Nephron progenitor cell (in vitro differentiated cells): Measurements from ENCODE around the gene GATA6.

Experiments used
- DNase-seq: peaks from one replicate; pipeline ENCODE4 v3.0.0; 2021
- H3K27ac Mint-ChIP-seq: 2 replicates; pipeline ENCODE4 v1.8.0; 2021; ENCODE audit warnings: mild to moderate bottlenecking, moderate library complexity, mixed read lengths
- H3K27me3 Mint-ChIP-seq: 2 replicates; pipeline ENCODE4 v1.8.0; 2021; ENCODE audit warnings: mild to moderate bottlenecking, low read depth, mixed read lengths; ENCODE audit not compliant: poor library complexity
- H3K36me3 Mint-ChIP-seq: 2 replicates; pipeline ENCODE4 v1.8.0; 2021; ENCODE audit warnings: low read depth, mixed read lengths
- H3K4me1 Mint-ChIP-seq: 2 replicates; pipeline ENCODE4 v1.8.0; 2021; ENCODE audit warnings: mixed read lengths
- H3K4me3 Mint-ChIP-seq: 2 replicates; pipeline ENCODE4 v1.8.0; 2021; ENCODE audit warnings: mild to moderate bottlenecking, moderate library complexity, mixed read lengths
- H3K9me3 Mint-ChIP-seq: 2 replicates; pipeline ENCODE4 v1.8.0; 2021; ENCODE audit warnings: mild to moderate bottlenecking, moderate library complexity, mixed read lengths
- CTCF ChIP-seq: fragments of 200-600 bp; sonication (generic); IDR thresholded peaks from 2 replicates; pipeline ENCODE4 v1.5.0; 2021; ENCODE audit warnings: antibody characterized with exemption

GATA6 gene

GRCh38 chr18:22200611-22201225 is 31.3 kb downstream of the GATA6 start:
- H3K36me3 Mint-ChIP-seq: peaks cover 5% of the 10 kb centered on the region
- no peak overlapping the region for H3K4me3 Mint-ChIP-seq
- peaks cover 6% of the 10 kb centered on the region for H3K27me3 Mint-ChIP-seq
- no peak for DNase-seq
- H3K27ac Mint-ChIP-seq: no peak overlapping the region
- no peak for TF ChIP-seq CTCF
- H3K4me1 Mint-ChIP-seq: peaks cover 75% of the 10 kb centered on the region
- no peaks in the 10 kb centered on the region for H3K9me3 Mint-ChIP-seq

DNA sequence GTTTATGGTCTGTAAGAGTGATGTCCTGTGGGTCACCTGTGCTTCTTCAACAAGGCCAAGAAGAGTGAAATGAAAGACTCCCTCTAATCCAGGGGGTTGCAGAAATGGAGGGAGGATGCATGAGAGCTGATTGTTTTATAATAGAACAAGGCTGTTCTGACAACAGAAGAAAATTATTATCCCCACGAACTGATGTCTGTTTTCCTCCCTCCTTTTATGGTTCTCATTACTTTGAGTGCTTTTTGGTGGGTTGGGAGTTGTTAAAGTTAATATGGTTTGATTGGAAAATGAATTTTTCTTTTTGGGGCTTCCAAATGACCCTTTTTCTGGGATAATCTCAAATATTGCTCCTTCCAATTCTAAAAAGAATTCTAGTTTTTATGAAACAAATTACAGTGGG is 33.6 kb downstream of the GATA6 start:
- no peak for DNase-seq
- peaks cover 5% of the 10 kb centered on the region for H3K36me3 Mint-ChIP-seq
- H3K27me3 Mint-ChIP-seq: peaks cover 18% of the 10 kb centered on the region
- H3K27ac Mint-ChIP-seq: no peak overlapping the region
- H3K4me3 Mint-ChIP-seq: no peak overlapping the region
- H3K9me3 Mint-ChIP-seq: no peaks in the 10 kb centered on the region
- H3K4me1 Mint-ChIP-seq: peaks cover 72% of the 10 kb centered on the region
- TF ChIP-seq CTCF: no peak

GRCh38 chr18:22203536-22204213 is 34.3 kb downstream of the GATA6 start:
- no peak for TF ChIP-seq CTCF
- H3K27ac Mint-ChIP-seq: peak overlapping the region; percentile 91
- no peak for DNase-seq
- H3K27me3 Mint-ChIP-seq: peaks cover 23% of the 10 kb centered on the region
- peaks cover 5% of the 10 kb centered on the region for H3K36me3 Mint-ChIP-seq
- peaks cover 68% of the 10 kb centered on the region for H3K4me1 Mint-ChIP-seq
- H3K4me3 Mint-ChIP-seq: peak overlapping the region; percentile 61
- no peaks in the 10 kb centered on the region for H3K9me3 Mint-ChIP-seq

GRCh38 chr18:22204214-22204536 is 34.8 kb downstream of the GATA6 start:
- H3K27me3 Mint-ChIP-seq: peaks cover 23% of the 10 kb centered on the region
- H3K9me3 Mint-ChIP-seq: no peaks in the 10 kb centered on the region
- no peak for TF ChIP-seq CTCF
- peaks cover 5% of the 10 kb centered on the region for H3K36me3 Mint-ChIP-seq
- no peak for DNase-seq
- no peak overlapping the region for H3K4me3 Mint-ChIP-seq
- peaks cover 63% of the 10 kb centered on the region for H3K4me1 Mint-ChIP-seq
- H3K27ac Mint-ChIP-seq: no peak overlapping the region

DNA sequence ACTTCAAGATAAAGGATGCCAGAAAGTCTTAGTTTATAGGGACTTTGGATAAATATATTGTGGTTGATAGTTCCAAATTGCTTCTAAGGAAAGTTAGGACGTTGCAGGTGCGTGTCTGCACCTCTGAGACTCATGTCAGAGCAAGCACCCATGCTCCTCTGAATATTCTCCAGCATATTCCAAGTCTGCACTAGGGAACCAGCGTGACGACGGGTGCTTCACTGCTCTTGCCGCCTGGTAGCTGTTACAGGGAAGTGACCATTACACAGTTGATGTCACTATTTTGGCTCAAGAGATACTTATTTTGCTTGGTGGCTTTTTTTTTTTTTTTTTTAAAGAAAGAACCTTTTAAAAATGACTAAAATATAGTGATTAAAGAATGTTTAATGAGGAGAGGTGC is 35.6 kb downstream of the GATA6 start:
- peaks cover 64% of the 10 kb centered on the region for H3K4me1 Mint-ChIP-seq
- no peak overlapping the region for H3K4me3 Mint-ChIP-seq
- TF ChIP-seq CTCF: no peak
- peaks cover 5% of the 10 kb centered on the region for H3K36me3 Mint-ChIP-seq
- peaks cover 23% of the 10 kb centered on the region for H3K27me3 Mint-ChIP-seq
- DNase-seq: no peak
- H3K27ac Mint-ChIP-seq: no peak overlapping the region
- no peaks in the 10 kb centered on the region for H3K9me3 Mint-ChIP-seq
